NCI-H524 (cell line): ENCODE results near the gene MAN2A1.

Experiments used
- DNase-seq, 2 experiments: peaks; one replicate each; lab custom pipeline; 2025; lab: John Stamatoyannopoulos, UW

Gene MAN2A1

GRCh38 chr5:109706095-109706494 lies 16.4 kb downstream of the MAN2A1 start:
- no peak for DNase-seq

GRCh38 chr5:109707531-109707930 lies 17.8 kb downstream of the MAN2A1 start:
- DNase-seq: no peak

GRCh38 chr5:109708813-109709212 lies 19.1 kb downstream of the MAN2A1 start:
- DNase-seq: no peak

- DNase-seq: no peak
Measured at GRCh38 chr5:109709225-109709624, 19.5 kb downstream of the MAN2A1 start.

- DNase-seq: no peak
Measured at GRCh38 chr5:109711673-109712072, 21.9 kb downstream of the MAN2A1 start.

GRCh38 chr5:109713453-109713852 lies 23.7 kb downstream of the MAN2A1 start:
- peak; percentile 23 to 49 for DNase-seq

- DNase-seq: no peak
Measured at GRCh38 chr5:109714592-109714991, 24.9 kb downstream of the MAN2A1 start.

GRCh38 chr5:109718216-109718615 lies 28.5 kb downstream of the MAN2A1 start:
- DNase-seq: no peak

- no peak for DNase-seq
Measured at GRCh38 chr5:109718632-109719031, 28.9 kb downstream of the MAN2A1 start.

GRCh38 chr5:109719978-109720377 lies 30.3 kb downstream of the MAN2A1 start:
- DNase-seq: no peak

- DNase-seq: peak in 1 of 2 experiments; percentile 46
Measured at GRCh38 chr5:109721741-109722140, 32.0 kb downstream of the MAN2A1 start.

- DNase-seq: no peak
Measured at GRCh38 chr5:109723606-109724005, 33.9 kb downstream of the MAN2A1 start.

- no peak for DNase-seq
Measured at GRCh38 chr5:109725135-109725534, 35.4 kb downstream of the MAN2A1 start.

GRCh38 chr5:109739741-109740728 lies 50.3 kb downstream of the MAN2A1 start:
- DNase-seq: peak; percentile 50 to 85

GRCh38 chr5:109740966-109741365 lies 51.2 kb downstream of the MAN2A1 start:
- no peak for DNase-seq

- no peak for DNase-seq
Measured at GRCh38 chr5:109741390-109741789, 51.7 kb downstream of the MAN2A1 start.

- no peak for DNase-seq
Measured at GRCh38 chr5:109743041-109743531, 53.4 kb downstream of the MAN2A1 start.

- DNase-seq: no peak
Measured at GRCh38 chr5:109743770-109744212, 54.1 kb downstream of the MAN2A1 start.

GRCh38 chr5:109744261-109744660 lies 54.5 kb downstream of the MAN2A1 start:
- DNase-seq: no peak

- DNase-seq: no peak
Measured at GRCh38 chr5:109748546-109748945, 58.8 kb downstream of the MAN2A1 start.

- DNase-seq: no peak
Measured at GRCh38 chr5:109750463-109750862, 60.7 kb downstream of the MAN2A1 start.

GRCh38 chr5:109753279-109753678 lies 63.6 kb downstream of the MAN2A1 start:
- DNase-seq: no peak

GRCh38 chr5:109754319-109754718 lies 64.6 kb downstream of the MAN2A1 start:
- no peak for DNase-seq
